Mucosa of stomach (tissue), 1 donor: ENCODE results near the gene CDC42BPG.
A peak's percentile ranks its signal among the peaks of the same experiment; 100 is the strongest.

Source experiments
- H3K27me3 ChIP-seq: one replicate; pipeline ENCODE4 v1.7.0; 2013; ENCODE audit warnings: mild to moderate bottlenecking, low read length; ENCODE audit not compliant: control insufficient read depth, insufficient read depth
- H3K36me3 ChIP-seq: one replicate; pipeline ENCODE4 v1.7.0; 2013; ENCODE audit warnings: low read length; ENCODE audit not compliant: control insufficient read depth, insufficient read depth
- H3K4me1 ChIP-seq: one replicate; pipeline ENCODE4 v1.7.0; 2013; ENCODE audit warnings: mild to moderate bottlenecking, low read length; ENCODE audit not compliant: control insufficient read depth, insufficient read depth
- H3K4me3 ChIP-seq: one replicate; pipeline ENCODE4 v1.7.0; 2013; ENCODE audit warnings: low read length
- H3K9ac ChIP-seq: one replicate; pipeline ENCODE4 v1.7.0; 2013; ENCODE audit warnings: mild to moderate bottlenecking, low read length, moderate library complexity
- H3K9me3 ChIP-seq: one replicate; pipeline ENCODE4 v1.7.0; 2013; ENCODE audit warnings: mild to moderate bottlenecking, low read length, moderate library complexity; ENCODE audit not compliant: control insufficient read depth
- donor health status: Pancreatic carcinoma.

The CDC42BPG gene

DNA sequence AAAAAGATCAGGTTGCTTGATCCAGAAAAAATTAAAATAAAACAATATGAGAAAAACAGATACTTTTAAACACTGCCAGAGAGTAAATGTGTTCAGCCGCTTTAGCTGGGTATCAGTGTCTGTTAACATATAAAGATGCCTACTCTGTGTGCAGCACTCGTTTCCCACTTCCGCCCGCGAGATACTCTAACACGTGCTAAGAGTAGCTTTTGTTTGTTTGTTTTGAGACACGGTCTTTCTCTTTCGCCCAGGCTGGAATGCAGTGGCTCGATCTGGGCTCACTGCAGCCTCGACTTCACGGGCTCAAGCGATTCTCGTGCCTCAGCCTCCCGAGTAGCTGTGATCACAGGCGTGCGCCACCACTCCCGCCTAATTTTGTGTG lies 33.6 kb downstream of the CDC42BPG start:
- Histone ChIP-seq H3K4me3 (peak overlapping the region; percentile 94), H3K27me3 (no peaks in the 10 kb centered on the region), H3K9me3 (no peaks in the 10 kb centered on the region), H3K4me1 (peaks cover 7% of the 10 kb centered on the region), H3K9ac (no peak overlapping the region), H3K36me3 (peaks cover 5% of the 10 kb centered on the region)

DNA sequence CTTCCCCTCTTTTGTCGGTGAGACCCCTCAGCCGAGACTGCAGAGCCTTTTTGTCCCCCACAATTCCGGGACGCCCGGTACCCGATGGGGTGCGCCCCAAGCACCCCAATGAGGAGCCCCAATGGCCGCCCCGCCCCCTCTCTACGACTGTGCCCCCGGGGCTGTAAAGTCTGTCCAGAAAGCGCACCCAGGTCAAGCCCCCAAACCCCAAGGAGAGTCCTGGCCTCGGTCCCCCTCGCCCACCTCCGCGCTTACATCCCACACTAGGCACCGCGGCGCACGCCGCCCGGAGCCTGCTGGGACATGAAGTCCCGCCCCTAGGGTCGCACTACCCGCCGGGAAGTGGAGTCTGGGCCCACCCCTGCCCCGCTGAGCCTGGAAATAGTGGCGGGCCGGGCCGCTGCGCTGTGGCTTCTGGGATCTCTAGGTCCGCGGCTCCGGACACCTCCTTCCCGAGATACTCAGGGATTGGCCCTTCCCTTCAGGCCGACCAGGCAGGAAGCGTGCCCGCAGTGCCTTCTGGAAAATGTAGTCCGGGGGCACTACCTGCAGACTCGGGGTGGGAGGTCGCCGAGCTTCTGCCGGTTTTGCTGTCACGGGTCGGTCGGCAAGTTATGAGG lies 34.1 kb downstream of the CDC42BPG start, which contains the start of gene MEN1:
MEN1 (minus strand) TSS at position 281 of the 620 bp plus-strand sequence. CDS start 442 bp downstream, outside the sequence.
- H3K4me1 ChIP-seq = peaks cover 7% of the 10 kb centered on the region
- peaks cover 10% of the 10 kb centered on the region for H3K36me3 ChIP-seq
- no peaks in the 10 kb centered on the region for H3K27me3 ChIP-seq
- H3K9ac ChIP-seq = peak within 1 kb of the TSS; percentile 70
- H3K4me3 ChIP-seq = peak within 1 kb of the TSS; percentile 94
- H3K9me3 ChIP-seq = no peaks in the 10 kb centered on the region

- Histone ChIP-seq H3K27me3 (no peaks in the 10 kb centered on the region), H3K36me3 (peaks cover 13% of the 10 kb centered on the region), H3K4me3 (peak overlapping the region; percentile 94), H3K4me1 (peaks cover 7% of the 10 kb centered on the region), H3K9ac (peak overlapping the region; percentile 70), H3K9me3 (no peaks in the 10 kb centered on the region)
These were observed 34.6 kb downstream of the CDC42BPG start for GRCh38 chr11:64809781-64810241.

DNA sequence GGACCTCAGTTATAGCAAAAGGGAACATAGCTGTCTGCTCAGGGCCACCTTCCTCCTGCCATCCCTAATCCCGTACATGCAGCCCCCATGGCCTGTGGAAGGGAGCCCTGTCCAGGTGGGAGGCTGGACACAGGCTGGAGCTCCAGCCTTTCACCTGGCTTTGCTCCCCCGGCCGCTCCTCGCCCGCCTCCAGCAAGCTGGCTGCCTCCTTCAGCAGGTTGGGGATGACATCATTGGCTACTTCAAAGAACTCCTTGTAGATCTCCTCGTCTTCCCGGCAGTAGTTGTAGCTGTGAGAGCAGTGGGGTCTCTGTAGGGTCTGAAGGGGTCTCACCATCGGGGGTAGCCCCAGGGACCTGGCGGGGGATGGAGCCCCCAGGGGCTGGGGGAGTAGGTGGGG lies 39.0 kb downstream of the CDC42BPG start:
- Histone ChIP-seq H3K27me3 (no peaks in the 10 kb centered on the region), H3K4me1 (peaks cover 31% of the 10 kb centered on the region), H3K36me3 (peaks cover 13% of the 10 kb centered on the region), H3K9ac (no peak overlapping the region), H3K9me3 (no peaks in the 10 kb centered on the region), H3K4me3 (no peak overlapping the region)

- Histone ChIP-seq H3K27me3 (no peaks in the 10 kb centered on the region), H3K9ac (no peak overlapping the region), H3K9me3 (no peaks in the 10 kb centered on the region), H3K4me3 (no peak overlapping the region), H3K4me1 (peaks cover 29% of the 10 kb centered on the region), H3K36me3 (peaks cover 13% of the 10 kb centered on the region)
These were observed 39.9 kb downstream of the CDC42BPG start for GRCh38 chr11:64804346-64805210.

DNA sequence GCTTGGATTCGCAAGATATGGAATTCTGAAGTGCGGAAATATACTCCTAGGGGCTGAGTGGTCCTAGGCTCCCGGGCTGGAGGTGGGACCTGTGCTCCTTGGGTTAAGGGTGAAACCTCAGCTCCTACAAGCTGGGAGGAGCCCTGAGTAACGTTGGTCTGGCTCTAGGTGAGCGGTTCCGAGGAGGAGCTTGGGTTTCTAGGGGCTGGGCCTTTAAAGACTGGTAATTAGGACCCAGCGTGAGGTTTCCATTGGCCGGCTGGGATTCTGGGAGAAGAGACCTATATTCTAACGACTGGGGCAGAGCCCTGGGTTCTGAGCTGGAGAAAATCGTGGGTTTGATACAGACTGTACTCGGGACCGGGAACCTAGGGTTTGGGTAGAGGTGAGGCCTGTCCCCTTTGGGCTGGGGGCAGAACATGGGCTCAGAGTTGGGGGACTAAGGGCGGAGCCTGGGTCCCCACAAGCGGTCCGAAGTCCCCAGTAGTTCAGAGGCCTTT lies 40.6 kb downstream of the CDC42BPG start:
- Histone ChIP-seq H3K4me1 (peaks cover 24% of the 10 kb centered on the region), H3K9me3 (no peaks in the 10 kb centered on the region), H3K36me3 (peaks cover 13% of the 10 kb centered on the region), H3K27me3 (no peaks in the 10 kb centered on the region), H3K4me3 (peak overlapping the region; percentile 82), H3K9ac (peak overlapping the region; percentile 65)

DNA sequence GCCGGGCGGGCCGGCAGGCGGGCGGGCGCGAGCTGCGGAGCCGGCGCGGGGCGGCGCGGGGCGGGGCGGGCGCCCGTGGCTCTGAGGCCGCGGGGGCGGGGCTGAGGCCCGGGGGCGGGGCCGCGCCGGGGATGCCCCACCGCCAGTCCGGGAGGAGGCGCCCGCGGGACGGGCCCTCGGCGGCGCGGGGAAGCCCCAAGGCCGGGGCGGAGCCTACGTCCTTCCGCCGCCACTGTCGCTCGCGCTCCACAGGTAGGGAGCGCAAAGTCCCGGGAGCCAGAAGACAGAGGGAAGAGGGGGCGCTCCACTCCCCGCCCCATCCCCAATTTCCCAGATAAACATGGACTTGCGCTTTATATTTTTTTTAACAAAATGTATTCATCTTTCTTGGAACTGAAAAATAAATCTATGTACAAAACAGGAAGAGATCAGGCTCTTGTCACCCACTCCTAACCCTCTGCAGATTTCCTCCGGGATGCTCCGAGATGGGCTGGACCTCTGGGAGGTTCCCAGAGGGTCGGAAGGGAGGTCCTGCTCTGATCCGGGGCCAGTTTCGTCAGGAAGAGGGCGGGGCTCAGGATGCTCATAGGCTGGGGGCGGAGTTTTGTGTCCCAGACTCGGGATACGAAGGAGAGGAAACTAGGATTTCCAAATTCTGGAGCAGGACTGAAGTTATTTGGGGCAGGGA lies 41.2 kb downstream of the CDC42BPG start, which contains the start of gene MAP4K2:
MAP4K2 (minus strand) TSS at position 57 of the 688 bp plus-strand sequence. CDS start 65 bp downstream, outside the sequence.
- Histone ChIP-seq H3K4me1 (peaks cover 24% of the 10 kb centered on the region), H3K9me3 (no peaks in the 10 kb centered on the region), H3K9ac (peak within 1 kb of the TSS; percentile 65), H3K36me3 (peaks cover 13% of the 10 kb centered on the region), H3K27me3 (no peaks in the 10 kb centered on the region), H3K4me3 (peak within 1 kb of the TSS; percentile 82)

DNA sequence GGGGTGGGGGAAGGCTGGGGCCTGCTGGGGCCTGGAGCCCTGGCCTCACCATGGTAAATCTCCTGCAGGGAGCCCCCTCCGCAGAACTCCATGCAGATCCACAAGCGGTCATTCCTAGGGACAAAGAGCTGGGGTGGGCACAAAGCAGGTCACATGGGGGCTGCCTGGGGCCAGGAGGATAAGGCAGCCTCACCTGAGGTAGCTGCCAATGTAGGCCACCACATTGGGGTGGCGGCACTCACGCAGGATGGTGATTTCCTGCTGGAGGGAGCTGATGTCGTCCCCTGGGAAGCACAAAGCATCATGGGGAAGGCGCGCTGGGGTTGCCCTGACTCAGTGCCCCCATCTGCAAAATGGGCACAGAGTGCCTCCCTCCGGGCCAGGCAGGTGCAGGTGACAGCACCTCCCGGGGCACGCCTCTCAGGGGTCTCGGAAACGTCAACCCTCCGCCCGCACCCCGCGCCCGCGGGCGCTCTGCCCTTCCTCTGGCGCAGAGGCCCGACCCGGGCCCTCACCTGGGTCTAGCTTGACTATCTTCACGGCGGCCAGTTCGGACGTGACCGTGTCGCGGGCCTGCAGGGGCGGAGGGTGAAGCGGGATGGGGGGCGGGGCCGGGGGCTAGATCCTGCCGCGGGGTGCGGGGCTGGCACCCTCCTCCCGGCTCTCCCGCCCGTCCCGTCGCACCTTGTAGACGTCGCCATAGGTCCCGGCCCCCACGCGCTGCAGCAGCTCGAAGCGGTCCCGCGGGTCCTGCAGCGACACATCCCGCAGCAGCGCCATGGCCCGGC lies 41.9 kb downstream of the CDC42BPG start:
- H3K9ac ChIP-seq = peak overlapping the region; percentile 28
- peak overlapping the region; percentile 19 for H3K4me3 ChIP-seq
- no peaks in the 10 kb centered on the region for H3K27me3 ChIP-seq
- H3K4me1 ChIP-seq = peaks cover 24% of the 10 kb centered on the region
- H3K36me3 ChIP-seq = peaks cover 13% of the 10 kb centered on the region
- no peaks in the 10 kb centered on the region for H3K9me3 ChIP-seq

- Histone ChIP-seq H3K4me3 (peak overlapping the region; percentile 19), H3K36me3 (peaks cover 13% of the 10 kb centered on the region), H3K27me3 (no peaks in the 10 kb centered on the region), H3K9ac (peak overlapping the region; percentile 28), H3K4me1 (peaks cover 24% of the 10 kb centered on the region), H3K9me3 (no peaks in the 10 kb centered on the region)
These were observed 42.7 kb downstream of the CDC42BPG start for GRCh38 chr11:64801561-64802369.

DNA sequence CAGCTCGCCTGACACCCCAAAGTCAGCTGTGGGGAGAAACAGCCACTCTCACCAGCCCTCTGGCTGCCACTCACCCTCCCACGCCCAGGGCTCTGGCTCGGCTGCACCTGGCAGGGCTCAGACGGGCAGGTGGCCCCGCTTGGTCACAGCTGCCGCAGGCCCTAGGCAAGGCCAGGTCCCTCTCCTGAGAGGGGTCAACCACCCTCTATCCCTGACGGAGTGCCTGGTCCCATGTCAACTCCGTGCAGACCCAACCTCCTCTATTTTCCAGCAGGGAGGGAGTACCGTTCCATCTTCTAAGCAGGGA lies 43.3 kb downstream of the CDC42BPG start:
- Histone ChIP-seq H3K36me3 (peaks cover 11% of the 10 kb centered on the region), H3K4me1 (peaks cover 24% of the 10 kb centered on the region), H3K4me3 (no peak overlapping the region), H3K27me3 (no peaks in the 10 kb centered on the region), H3K9me3 (no peaks in the 10 kb centered on the region), H3K9ac (no peak overlapping the region)
